SKM-1 treated with dmso at 0.1 percent for 144 hours (cell line): ENCODE results near the gene IRX5.

Source experiments
- DNase-seq: peaks from one replicate; lab custom pipeline; 2025; ENCODE audit not compliant: unreplicated experiment; lab: John Stamatoyannopoulos, UW

The IRX5 gene

DNA sequence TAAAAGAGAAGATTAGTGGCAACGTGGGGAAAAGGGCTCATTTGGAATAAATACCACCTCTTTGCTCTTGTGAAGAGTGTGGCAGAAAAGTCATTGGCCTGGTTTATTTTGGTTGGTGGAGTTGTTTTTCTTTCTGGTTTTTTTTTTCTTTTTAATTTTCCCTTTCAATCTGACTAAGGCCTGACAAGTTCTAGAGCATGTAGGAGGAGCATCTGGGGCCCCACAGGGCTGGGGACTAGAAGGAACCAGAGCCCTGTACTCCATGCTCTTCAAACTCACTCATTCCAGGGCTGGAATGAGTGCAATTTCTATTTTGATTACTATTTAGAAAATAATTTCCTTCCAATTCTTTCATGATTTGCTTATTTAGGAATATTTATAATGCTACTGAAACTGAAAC is 13.3 kb downstream of the IRX5 start:
- DNase-seq: no peak

DNA sequence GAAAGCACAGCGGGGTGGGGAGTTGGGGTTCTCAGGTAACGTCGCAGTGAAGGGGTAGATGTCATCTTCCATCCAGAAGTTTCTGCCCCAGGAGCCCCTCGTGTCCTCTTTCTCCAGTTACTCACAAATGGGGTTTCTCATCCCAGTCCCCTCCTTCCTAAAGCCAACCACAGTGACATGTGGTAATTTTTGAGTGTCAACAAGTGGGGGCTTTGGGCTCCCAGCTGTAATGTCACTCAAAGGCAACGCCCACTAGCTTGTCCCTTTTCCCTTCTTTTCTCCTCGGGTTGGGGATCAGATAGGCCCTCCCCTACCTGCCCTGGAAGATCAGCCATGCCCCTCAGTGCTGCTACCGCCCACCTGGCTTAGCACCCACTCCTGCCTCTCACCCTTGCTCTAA is 14.4 kb downstream of the IRX5 start:
- DNase-seq: no peak

DNA sequence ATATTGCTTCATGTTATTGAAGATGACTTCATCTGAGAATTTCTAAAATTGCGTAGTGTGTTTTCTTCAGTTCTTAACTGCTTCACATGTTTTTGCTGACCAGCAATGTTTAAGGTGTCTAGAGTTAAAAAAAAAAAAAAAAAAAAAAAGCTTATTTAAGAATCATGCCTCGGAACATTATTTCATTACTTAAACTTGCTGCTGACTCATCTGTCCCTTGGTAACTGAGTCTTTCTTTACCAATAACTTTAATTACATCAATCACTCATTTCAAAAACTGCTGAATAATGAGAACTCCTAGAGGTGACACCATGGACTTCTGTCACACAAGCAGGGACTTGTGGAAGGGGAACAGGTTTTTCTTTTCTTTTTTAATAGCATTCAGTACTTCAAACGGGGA is 16.2 kb downstream of the IRX5 start:
- no peak for DNase-seq

DNA sequence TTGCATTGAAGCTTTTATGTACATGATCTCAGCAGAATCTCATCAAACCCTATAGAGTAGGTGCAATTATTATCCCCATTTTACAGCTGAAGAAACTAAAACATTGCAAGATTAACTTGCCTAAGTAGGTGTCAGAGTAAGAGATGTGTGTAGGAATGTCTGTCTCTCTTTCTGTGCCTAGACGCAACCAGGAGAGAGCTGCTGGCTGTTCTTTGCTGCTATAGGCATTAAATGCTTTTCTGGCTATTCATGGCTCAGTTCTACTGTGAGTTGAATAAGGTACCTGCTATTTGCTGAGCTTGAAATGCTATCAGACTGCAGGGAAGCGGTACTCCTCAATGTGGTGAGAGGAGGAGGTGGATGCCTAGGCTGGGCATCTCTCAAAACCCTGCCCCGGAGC is 17.0 kb downstream of the IRX5 start:
- DNase-seq: no peak

- DNase-seq: no peak
These were observed 21.5 kb downstream of the IRX5 start for GRCh38 chr16:54952195-54952594.

DNA sequence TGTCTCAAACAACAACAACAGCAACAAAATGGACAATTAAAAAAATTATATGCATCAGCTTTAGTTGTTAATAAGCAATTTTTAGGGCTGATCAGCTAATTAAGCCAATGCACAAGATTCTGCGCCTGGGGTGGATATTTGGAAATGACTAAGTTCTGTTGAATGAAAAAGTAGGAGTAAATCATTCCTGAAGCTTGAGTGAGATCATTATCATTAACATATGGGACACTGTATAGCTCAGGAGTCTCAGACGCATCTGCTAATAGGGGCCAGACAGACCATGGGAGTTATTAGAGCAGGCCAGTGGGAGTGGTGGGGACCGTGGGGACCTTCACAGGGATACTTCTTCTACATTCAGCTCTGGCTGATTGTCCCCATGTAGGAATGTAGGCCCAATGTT is 22.8 kb downstream of the IRX5 start:
- no peak for DNase-seq

- no peak for DNase-seq
These were observed 23.6 kb downstream of the IRX5 start for GRCh38 chr16:54954220-54954619.

DNA sequence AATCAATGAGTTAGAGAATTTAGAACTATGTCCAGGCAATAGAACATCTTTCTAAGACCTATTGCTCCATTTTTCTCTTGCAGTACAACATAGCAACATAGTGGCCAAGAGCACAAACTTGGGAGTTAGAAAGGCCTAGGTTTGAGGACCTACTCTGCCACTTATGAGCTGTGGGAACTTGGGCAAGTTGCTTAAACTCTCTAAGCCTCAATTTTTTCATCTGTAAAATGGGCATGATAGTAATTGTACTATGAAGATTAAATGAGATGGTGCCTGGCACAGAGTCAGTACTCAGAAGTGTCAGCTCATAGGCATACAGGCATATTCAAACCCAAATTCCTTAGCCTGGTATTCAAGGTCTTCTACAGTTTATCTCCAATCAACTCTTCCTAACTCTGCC is 25.1 kb downstream of the IRX5 start:
- no peak for DNase-seq

DNA sequence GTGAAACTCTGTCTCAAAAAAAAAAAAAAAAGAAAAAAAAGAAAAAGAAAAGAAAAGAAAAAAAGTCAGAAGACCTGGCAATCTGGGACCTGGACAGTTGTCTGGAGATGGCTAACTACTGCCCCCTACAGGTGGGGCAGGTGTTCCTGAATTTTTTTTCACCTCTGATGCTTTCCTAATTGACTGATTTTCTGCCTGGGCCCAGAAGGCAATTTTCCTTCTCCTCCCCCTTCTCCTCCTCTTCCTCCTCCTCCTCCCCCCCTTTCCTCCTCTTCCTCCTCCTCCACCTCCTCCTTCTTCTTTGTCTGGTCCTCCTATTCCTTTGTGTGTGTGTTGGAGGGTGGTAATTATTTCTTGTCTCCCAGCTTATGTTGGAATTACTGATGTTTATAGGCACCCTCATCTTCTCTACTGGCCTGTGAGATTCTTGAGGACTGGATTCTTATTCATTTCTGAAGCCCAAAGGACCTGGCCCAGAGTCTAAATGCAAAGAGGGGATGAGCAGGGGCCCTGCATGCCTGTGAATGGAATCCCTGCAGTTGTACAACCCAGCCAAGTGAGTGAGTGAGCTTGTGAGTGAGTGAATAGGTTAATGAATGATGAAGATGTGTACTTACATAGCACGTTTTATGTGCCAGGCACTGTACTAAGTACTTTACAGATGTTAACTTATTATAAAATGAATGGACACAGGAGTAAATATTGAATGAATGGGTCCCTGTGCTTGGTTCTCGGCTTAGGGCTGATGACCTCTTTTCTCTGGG is 26.9 kb downstream of the IRX5 start:
- peak; percentile 32 for DNase-seq

DNA sequence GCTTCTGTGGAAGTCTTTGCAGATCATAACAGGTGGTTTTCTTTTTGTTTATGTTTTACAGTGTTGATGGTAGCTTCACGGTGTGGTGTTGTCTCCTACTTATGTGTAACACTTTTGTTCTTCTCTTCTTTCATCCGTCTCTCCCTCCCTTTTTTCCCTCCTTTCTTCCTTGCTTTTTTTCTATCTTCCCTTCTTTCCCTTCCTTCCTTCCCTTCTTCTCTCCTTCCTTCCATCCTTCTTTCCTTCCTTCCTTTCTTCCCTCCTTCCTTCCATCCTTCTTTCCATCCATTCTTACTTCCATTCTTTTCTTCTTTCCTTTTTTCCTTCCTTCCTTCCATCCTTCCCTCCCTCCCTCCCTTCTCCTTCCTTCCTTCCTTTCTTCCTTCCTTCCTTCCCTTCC is 31.4 kb downstream of the IRX5 start:
- DNase-seq: no peak

DNA sequence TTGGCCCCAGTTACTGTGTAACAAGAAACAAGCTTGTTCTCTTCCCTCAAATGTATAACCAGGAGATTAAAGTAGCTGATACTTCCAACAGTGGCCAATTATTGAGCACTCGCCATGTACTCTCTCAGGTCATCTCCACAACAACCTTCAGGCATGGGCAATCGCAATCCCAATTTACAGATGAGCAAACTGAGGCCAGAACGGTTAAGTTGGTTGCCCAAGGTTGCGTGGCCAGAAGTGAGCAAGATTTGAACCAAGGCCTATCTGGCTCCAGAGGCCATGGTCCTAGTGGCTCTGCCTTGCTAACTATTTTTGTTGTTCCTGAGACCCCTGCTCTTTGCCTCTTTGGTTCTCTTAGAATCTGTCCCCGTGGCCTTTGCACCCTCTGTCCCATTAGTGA is 33.6 kb downstream of the IRX5 start:
- DNase-seq: no peak

- no peak for DNase-seq
These were observed 34.8 kb downstream of the IRX5 start for GRCh38 chr16:54965464-54965863.

- no peak for DNase-seq
These were observed 37.3 kb downstream of the IRX5 start for GRCh38 chr16:54968011-54968410.

- no peak for DNase-seq
These were observed 38.1 kb downstream of the IRX5 start for GRCh38 chr16:54968784-54969183.

- no peak for DNase-seq
These were observed 39.4 kb downstream of the IRX5 start for GRCh38 chr16:54970016-54970415.

DNA sequence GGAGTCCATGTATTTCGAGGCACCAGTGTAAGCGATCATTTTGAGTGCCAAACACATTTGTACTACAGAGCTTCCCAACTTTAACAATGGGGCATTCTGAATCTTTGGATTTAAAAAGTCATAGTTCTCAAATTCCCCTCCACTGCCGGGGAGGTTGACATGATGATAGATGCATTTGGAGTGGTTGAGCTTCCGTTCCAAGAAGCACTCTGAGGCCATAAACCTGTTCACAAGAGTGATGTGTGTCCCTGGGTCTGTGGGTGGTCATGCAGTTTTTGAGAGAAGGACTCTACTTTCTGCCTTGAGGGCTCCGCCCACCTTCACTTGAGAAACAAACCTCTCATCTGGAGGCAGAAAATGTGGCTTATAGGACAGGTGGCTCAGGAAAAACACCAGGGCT is 43.7 kb downstream of the IRX5 start:
- no peak for DNase-seq

DNA sequence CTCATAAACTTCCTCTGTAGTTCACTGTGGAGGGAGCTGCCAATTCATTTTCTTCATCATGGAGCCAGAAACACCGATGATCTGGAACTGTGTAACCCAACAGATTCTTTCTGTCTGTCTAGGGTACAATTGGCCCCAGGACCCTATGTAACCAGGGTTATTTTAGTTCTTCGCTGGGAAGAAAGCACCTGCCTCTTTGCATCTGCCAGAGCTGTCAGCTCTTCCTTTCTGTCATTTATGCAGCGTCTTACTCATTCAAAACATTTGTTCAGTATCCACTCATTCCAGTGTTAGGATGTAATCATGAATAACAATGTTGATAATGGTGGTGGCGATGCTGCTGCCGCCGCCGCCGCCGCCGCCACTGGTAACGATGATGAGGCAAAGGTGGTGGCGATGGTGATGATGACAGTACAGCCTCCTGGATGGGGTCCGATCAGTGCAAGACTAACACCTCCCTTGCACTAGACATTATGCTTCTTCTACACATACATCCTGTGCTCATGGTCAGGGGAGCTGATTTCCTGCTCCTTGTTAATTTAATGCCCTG is 46.1 kb downstream of the IRX5 start:
- DNase-seq: no peak

- no peak for DNase-seq
These were observed 46.5 kb downstream of the IRX5 start for GRCh38 chr16:54977211-54977610.

DNA sequence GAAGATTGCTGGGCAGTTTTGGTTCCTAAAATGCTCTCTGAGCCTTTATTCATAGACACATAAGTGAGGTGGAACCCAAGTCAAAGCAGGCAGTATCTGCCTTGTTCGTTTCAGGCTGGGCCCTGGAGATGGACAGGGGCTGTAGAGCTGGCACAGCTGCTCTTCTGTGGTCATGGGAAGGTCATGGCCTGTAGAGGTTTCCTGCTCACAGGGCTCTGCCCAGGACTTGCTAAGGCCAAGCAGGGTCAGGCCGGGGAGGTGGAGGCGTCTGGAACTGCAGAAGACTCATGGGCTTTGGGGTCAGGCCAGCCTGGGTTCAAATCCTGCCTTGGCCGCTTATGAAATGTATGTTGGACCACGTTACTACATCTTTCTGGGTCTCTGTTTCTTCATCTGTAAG is 50.2 kb downstream of the IRX5 start:
- no peak for DNase-seq
